GM19372 (cell line): ENCODE data around the gene CEP152.

ENCODE experiments used
- ATAC-seq: cut with Tn5 transposase; IDR thresholded peaks from one replicate; pipeline ENCODE4 v1.9.1; 2021; ENCODE audit warnings: mild to moderate bottlenecking, low read depth, moderate library complexity; ENCODE audit not compliant: unreplicated experiment

The CEP152 gene

GRCh38 chr15:48777645-48778330 lies 33.1 kb downstream of the CEP152 start:
- no peak for ATAC-seq

GRCh38 chr15:48775546-48775945 lies 35.3 kb downstream of the CEP152 start:
- no peak for ATAC-seq

GRCh38 chr15:48774484-48774883 lies 36.4 kb downstream of the CEP152 start:
- no peak for ATAC-seq

DNA sequence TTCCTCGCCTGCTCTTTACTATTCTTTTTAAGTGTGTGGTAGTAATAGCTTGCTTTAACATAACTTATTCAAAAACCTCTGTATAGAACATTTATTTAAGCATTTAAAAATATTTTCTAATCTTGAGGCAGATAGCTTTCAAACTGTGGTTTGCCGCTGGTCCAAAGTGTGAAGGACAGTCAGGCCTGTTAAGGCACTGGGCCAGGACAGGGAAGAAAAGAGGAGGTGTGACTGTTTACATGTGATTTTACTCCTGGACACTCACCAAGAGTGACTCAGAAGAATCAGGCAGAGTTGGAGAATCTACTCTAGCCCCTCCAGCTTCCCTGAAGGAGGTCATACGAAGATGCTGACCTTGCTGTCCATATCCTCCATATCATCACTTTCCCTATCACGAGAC lies 44.7 kb downstream of the CEP152 start:
- no peak for ATAC-seq

GRCh38 chr15:48765022-48765421 lies 45.8 kb downstream of the CEP152 start:
- no peak for ATAC-seq

DNA sequence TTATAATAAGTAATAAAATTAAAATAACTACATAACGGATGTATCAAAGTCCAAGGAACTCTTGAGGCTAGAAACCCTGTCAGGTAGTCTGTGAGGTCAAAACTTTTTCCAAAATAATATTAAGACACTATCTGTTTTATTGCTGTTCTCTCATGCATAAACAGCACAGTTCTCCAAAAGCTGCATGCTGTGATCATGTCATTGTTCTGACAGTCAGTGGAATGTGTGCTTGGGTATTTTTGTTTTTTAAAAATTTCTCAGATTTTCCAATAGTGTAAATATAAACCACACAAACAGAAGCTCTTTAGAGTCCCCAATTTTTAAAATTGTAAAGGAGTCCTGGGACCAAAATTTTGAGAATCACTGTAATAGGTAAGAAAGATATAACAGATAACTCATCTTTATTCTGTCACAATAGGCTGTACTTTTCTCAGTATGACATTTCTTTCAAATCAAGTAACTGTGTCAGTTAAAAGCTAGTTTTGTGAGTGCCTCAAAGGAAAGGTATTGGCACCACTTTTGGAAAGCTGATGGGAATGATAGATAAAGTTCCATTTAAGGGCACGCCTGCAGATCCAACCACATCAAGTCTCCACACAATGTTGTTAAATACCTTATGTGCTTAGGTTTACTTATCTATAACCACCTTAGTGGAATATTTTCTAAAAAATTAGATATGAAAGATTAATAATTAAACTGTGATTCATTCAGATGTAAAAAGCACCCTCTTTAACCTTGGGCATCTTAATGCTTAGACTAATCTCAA lies 49.3 kb downstream of the CEP152 start:
- ATAC-seq: no peak

GRCh38 chr15:48759921-48760320 lies 50.9 kb downstream of the CEP152 start:
- no peak for ATAC-seq

- ATAC-seq: no peak
These were observed 53.2 kb downstream of the CEP152 start for GRCh38 chr15:48757661-48758060.

DNA sequence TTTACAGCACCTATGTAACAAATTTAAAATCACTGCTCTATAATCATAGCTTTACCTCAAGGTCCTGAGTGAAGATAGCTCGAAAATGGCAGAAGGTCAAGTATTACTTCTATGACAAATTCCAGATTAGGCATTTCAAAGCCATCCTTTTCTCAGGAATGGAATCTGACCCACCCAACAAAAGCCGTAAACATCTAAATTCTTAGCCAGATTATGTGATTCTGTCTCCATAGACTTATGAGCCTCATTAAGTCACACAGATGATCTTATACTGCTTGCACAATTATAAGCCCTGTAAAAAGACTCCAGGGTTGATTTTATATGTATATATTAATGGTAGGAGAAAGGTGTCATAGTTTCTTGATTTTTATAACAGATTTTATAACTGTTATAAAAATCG lies 56.9 kb downstream of the CEP152 start:
- no peak for ATAC-seq

GRCh38 chr15:48751595-48751994 lies 59.3 kb downstream of the CEP152 start:
- ATAC-seq: no peak

DNA sequence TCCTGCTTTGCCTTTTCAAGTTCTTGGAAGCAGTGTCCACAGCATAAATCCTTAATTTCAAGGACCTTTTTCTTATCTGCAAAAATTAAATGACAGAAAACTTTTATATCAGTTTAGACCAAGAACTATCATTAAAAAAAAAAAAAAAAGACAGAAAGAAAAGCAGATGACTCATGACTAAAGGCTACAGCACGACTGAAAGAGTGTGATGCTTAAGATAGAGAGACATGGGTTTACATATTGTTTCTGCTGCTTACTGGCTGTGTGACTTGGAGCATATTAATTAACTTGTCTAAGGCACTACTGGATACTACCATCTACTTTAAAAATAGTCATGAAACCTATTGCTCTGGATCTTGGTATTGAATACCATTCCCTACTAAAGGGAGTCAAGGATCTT lies 62.3 kb downstream of the CEP152 start:
- no peak for ATAC-seq

GRCh38 chr15:48733615-48734014 lies 77.3 kb downstream of the CEP152 start:
- ATAC-seq: no peak

DNA sequence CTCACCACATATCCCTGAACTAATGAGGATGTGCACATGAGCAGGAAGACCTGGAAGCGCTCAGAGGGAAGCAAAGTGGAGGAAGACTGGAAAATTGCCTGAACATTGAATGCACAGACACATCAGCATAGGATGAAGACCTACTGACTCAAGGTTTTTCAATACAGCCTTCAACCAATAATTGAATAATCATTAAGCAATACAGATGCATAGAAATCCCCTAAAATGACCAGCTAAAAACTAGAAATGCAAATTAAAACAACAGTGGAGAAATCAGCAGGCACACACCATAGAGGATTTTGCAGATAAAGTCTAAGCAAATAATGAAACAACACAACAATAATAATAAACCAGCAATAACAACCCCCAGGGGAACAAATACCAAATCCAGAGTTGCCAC lies 80.4 kb downstream of the CEP152 start:
- ATAC-seq: no peak

GRCh38 chr15:48723969-48724368 lies 86.9 kb downstream of the CEP152 start:
- ATAC-seq: no peak

GRCh38 chr15:48722764-48723661 lies 87.9 kb downstream of the CEP152 start:
- ATAC-seq: no peak

GRCh38 chr15:48721061-48721810 lies 89.6 kb downstream of the CEP152 start:
- ATAC-seq: no peak

DNA sequence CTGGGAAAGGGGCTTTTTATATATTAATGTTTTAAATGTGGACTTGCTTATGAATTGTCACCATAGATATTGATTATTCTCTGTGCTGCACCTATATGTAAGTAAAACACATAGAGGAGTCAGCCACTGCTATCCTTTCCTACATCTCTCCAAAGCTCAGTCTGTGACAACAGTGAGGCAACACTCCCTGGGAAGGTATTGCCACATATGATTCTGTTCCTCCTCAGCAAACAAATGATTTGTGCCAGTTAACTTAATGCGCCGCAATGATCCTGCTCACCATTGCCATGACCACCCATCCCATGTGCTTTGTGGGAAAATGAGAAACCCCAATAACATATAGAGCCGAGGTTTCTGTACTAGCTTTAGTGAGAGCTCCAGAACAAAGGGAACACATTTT lies 90.2 kb downstream of the CEP152 start:
- ATAC-seq: no peak

- ATAC-seq: no peak
These were observed 91.2 kb downstream of the CEP152 start for GRCh38 chr15:48719668-48720067.

DNA sequence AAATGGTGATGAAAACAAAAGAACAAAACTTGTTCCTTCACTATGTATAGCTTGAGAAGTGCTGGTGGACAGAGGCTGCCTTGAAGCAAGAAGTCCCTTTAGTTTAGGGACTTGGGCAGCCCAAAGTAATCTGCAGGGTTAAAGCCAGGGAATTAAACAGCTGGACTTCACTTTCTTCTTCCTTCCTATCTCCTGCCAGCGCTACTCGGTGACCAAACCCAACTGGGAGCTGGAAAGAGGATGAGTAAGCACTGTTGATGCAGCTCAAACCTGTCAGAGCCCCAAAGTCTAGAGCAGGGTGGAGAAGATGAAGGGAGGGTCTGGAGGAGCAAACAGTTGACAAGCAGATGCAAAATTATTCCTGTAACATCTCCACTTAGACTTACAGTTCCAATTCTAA lies 92.2 kb downstream of the CEP152 start:
- ATAC-seq: no peak

DNA sequence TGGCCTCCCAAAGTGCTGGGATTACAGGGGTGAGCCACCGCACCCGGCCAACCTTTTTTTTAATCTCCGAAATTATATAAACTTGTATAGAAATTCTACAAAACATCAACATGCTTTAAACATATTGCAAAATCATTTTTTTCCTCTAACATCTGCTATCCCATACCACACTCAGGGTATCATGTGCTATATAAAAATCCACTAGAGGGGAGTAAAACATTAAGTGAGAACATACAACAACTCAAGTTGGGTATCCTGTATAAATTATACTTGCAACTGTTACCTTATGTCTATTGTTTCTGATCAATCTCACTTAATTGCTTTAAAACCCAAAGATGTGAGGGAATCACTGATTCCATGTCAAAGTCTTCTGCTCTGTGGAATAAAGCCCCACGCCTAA lies 93.4 kb downstream of the CEP152 start:
- ATAC-seq: no peak
